ENCODE measurements around the gene VPS13D. TPM values are rescaled to one million over a fixed set of nuclear protein-coding genes. Genes with fewer than 3 reads are reported as not detected.

Gene VPS13D
- total RNA-seq, 1 experiment from 2014 or later, result 36.5 TPM

GRCh38 chr1:12284486-12284885 lies 54.7 kb downstream of the VPS13D start:
- CTCF ChIA-PET, result no interaction called here
- H3K4me1 Mint-ChIP-seq (ENCODE audit: insufficient read depth, unreplicated experiment), result peaks cover 6% of the 10 kb centered on the region

GRCh38 chr1:12285496-12286143 lies 55.8 kb downstream of the VPS13D start:
- no peak for TF ChIP-seq CTCF (IDR thresholded peaks at IDR 0.05; ENCODE audit: unreplicated experiment)
- no peak overlapping the region for H3K4me3 Mint-ChIP-seq (ENCODE audit: unreplicated experiment)
- CTCF ChIA-PET, result no interaction called here
- intact Hi-C loops (cut with micrococcal nuclease), result no loop called here
- no peak overlapping the region for H3K27ac Mint-ChIP-seq (ENCODE audit: low read depth, unreplicated experiment)
- H3K36me3 Mint-ChIP-seq (ENCODE audit: insufficient read depth, unreplicated experiment), result peaks cover 67% of the 10 kb centered on the region
- H3K9me3 Mint-ChIP-seq (ENCODE audit: unreplicated experiment), result no peaks in the 10 kb centered on the region
- POLR2A ChIA-PET, result no interaction called here
- BruUV-seq (replicated peaks), result no TSS peak
- no peaks in the 10 kb centered on the region for H3K27me3 Mint-ChIP-seq (ENCODE audit: insufficient read depth, unreplicated experiment)
- DNase-seq (ENCODE audit: unreplicated experiment), result no peak
- peaks cover 6% of the 10 kb centered on the region for H3K4me1 Mint-ChIP-seq (ENCODE audit: insufficient read depth, unreplicated experiment)

More at GRCh38 chr1:12284486-12284885, 54.7 kb downstream of the VPS13D start:
- Mint-ChIP-seq H3K9me3 (ENCODE audit: unreplicated experiment) (no peaks in the 10 kb centered on the region), H3K4me3 (ENCODE audit: unreplicated experiment) (no peak overlapping the region), H3K36me3 (ENCODE audit: insufficient read depth, unreplicated experiment) (peaks cover 69% of the 10 kb centered on the region), H3K27me3 (ENCODE audit: insufficient read depth, unreplicated experiment) (no peaks in the 10 kb centered on the region), H3K27ac (ENCODE audit: low read depth, unreplicated experiment) (no peak overlapping the region)
- intact Hi-C loops (cut with micrococcal nuclease), result no loop called here
- POLR2A ChIA-PET, result no interaction called here
- BruUV-seq (replicated peaks), result no TSS peak
- TF ChIP-seq CTCF (IDR thresholded peaks at IDR 0.05; ENCODE audit: unreplicated experiment), result no peak
- no peak for DNase-seq (ENCODE audit: unreplicated experiment)

GRCh38 chr1:12287869-12288268 lies 58.0 kb downstream of the VPS13D start:
- POLR2A ChIA-PET, result no interaction called here
- no peak for DNase-seq (ENCODE audit: unreplicated experiment)
- CTCF ChIA-PET, result interaction anchor here (0.8 to 1.0 kb wide), 2 partner anchors 36 to 45 kb away, joined by 3 read pairs; no protein-coding TSS in a partner anchor
- Mint-ChIP-seq H3K27ac (ENCODE audit: low read depth, unreplicated experiment) (no peak overlapping the region), H3K4me1 (ENCODE audit: insufficient read depth, unreplicated experiment) (peaks cover 6% of the 10 kb centered on the region), H3K36me3 (ENCODE audit: insufficient read depth, unreplicated experiment) (peaks cover 66% of the 10 kb centered on the region), H3K27me3 (ENCODE audit: insufficient read depth, unreplicated experiment) (no peaks in the 10 kb centered on the region), H3K9me3 (ENCODE audit: unreplicated experiment) (no peaks in the 10 kb centered on the region), H3K4me3 (ENCODE audit: unreplicated experiment) (no peak overlapping the region)
- BruUV-seq (replicated peaks), result no TSS peak
- TF ChIP-seq CTCF (IDR thresholded peaks at IDR 0.05; ENCODE audit: unreplicated experiment), result no peak
- intact Hi-C loops (cut with micrococcal nuclease), result no loop called here

- DNase-seq (ENCODE audit: unreplicated experiment), result no peak
- ChIA-PET POLR2A (interaction anchor here (1.0 kb wide), 1 partner anchor 60 kb away, joined by 3 read pairs; no protein-coding TSS in a partner anchor), CTCF (interaction anchor here (0.5 to 1.4 kb wide), 5 partner anchors 13 to 368 kb away, joined by 3 to 5 read pairs (median 3); no protein-coding TSS in a partner anchor)
- Mint-ChIP-seq H3K4me3 (ENCODE audit: unreplicated experiment) (no peak overlapping the region), H3K27me3 (ENCODE audit: insufficient read depth, unreplicated experiment) (no peaks in the 10 kb centered on the region), H3K27ac (ENCODE audit: low read depth, unreplicated experiment) (no peak overlapping the region), H3K36me3 (ENCODE audit: insufficient read depth, unreplicated experiment) (peaks cover 70% of the 10 kb centered on the region), H3K9me3 (ENCODE audit: unreplicated experiment) (no peaks in the 10 kb centered on the region), H3K4me1 (ENCODE audit: insufficient read depth, unreplicated experiment) (peaks cover 6% of the 10 kb centered on the region)
- TF ChIP-seq CTCF (IDR thresholded peaks at IDR 0.05; ENCODE audit: unreplicated experiment), result no peak
- no TSS peak for BruUV-seq (replicated peaks)
- intact Hi-C loops (cut with micrococcal nuclease), result no loop called here
These were observed 61.0 kb downstream of the VPS13D start for GRCh38 chr1:12290828-12291227.

Measured in MCF 10A (cell line).